K562 (cell line): ENCODE measurements around the gene RABEPK. TPM values are rescaled to one million over a fixed set of nuclear protein-coding genes. Genes with fewer than 3 reads are reported as not detected.

Source experiments
- BRD4 ChIP-seq: fragments of 200-600 bp; sonication (generic); IDR thresholded peaks from 2 replicates; pipeline ENCODE4 v1.6.1; 2017; ENCODE audit warnings: inconsistent platforms
- DIDO1 ChIP-seq: fragments of 450-650 bp; IDR thresholded peaks from 2 replicates; pipeline ENCODE4 v1.6.1; 2016; ENCODE audit warnings: low read depth, missing biosample characterization, missing genetic modification characterization
- FUS ChIP-seq: fragments of 200-400 bp; formaldehyde crosslinking; optimal IDR thresholded peaks from 2 replicates; pipeline ENCODE3; 2017; ENCODE audit warnings: low read depth, low read length
- KLF10 ChIP-seq: fragments of 250-450 bp; sonication (Bioruptor Pico); IDR thresholded peaks from 2 replicates; pipeline ENCODE4 v1.6.1; 2021; ENCODE audit warnings: matching md5 sums
- NR2C2 ChIP-seq, 2 experiments: fragments of 200-800 bp in 1 of 2; sonication (Bioruptor generic) in 1 of 2; sonication (generic) in 1 of 2; formaldehyde crosslinking in 1 of 2; IDR thresholded peaks; 2 replicates each; pipeline versions ENCODE4 v1.6.1 to v1.8.0; 2016 to 2022; ENCODE audit warnings: mild to moderate bottlenecking in 1 of 2, missing compliant biosample characterization in 1 of 2, missing genetic modification characterization in 1 of 2, missing genetic modification reagents in 1 of 2
- SLC30A9 ChIP-seq: fragments of 250-450 bp; sonication (Bioruptor Pico); IDR thresholded peaks from 2 replicates; pipeline ENCODE4 v1.8.0; 2022; ENCODE audit warnings: mild to moderate bottlenecking, moderate library complexity
- SNRNP70 ChIP-seq: fragments of 200-400 bp; formaldehyde crosslinking; optimal IDR thresholded peaks from 2 replicates; pipeline ENCODE3; 2017; ENCODE audit warnings: low read depth, low read length
- THRAP3 ChIP-seq: fragments of 450-650 bp; IDR thresholded peaks from 2 replicates; pipeline ENCODE4 v1.6.1; 2016; ENCODE audit warnings: mild to moderate bottlenecking, inconsistent platforms, borderline replicate concordance
- ZNF311 ChIP-seq: fragments of 250-450 bp; sonication (Bioruptor Pico); IDR thresholded peaks from 2 replicates; pipeline ENCODE4 v1.4.0; 2020; ENCODE audit warnings: mild to moderate bottlenecking, moderate library complexity
- ZNF41 ChIP-seq: fragments of 250-450 bp; sonication (Bioruptor Pico); conservative IDR thresholded peaks from 2 replicates; pipeline ENCODE4 v1.4.0; 2020; ENCODE audit warnings: mild to moderate bottlenecking
- ZNF778 ChIP-seq: fragments of 450-650 bp; formaldehyde crosslinking; IDR thresholded peaks from 2 replicates; pipeline ENCODE4 v1.4.0; 2020; ENCODE audit warnings: mild to moderate bottlenecking, moderate library complexity
- ZNF830 ChIP-seq: fragments of 250-450 bp; sonication (Bioruptor Pico); IDR thresholded peaks from 2 replicates; pipeline ENCODE4 v1.5.0; 2021; ENCODE audit warnings: mild to moderate bottlenecking
- polyA plus RNA-seq, 8 experiments: library from polyadenylated mRNA; depleted of rRNA in 4 of 8; stranded (reverse) in 5 of 8; unstranded in 3 of 8; fragments of >200 nt; fragmentation: Nextera tagmentation in 2 of 8; fragmentation: Illumina TruSeq in 1 of 8; extraction: Ambion mirVana in 2 of 8; extraction: Trizol in 1 of 8; gene quantifications; 2 replicates each; pipeline versions ENCODE4 v1.2.1 to v1.2.3, GENCODE V29; 2011 to 2014; ENCODE audit warnings: inconsistent platforms in 1 of 8, missing spikeins in 1 of 8
- total RNA-seq, 7 experiments: library from RNA; depleted of rRNA in 6 of 7; stranded (reverse); fragments of >200 nt in 6 of 7; fragmentation: Illumina TruSeq in 2 of 7; extraction: Trizol in 2 of 7; gene quantifications; 2 replicates each; pipeline versions ENCODE4 v1.2.1 to v1.2.3, GENCODE V29; 2011 to 2021; ENCODE audit warnings: low replicate concordance in 1 of 7
- TF ChIP-seq, protein P1 (sequence below), 2 experiments: fragments of 250-450 bp in 1 of 2; fragments of 450-650 bp in 1 of 2; sonication (Bioruptor Pico) in 1 of 2; IDR thresholded peaks; 2 replicates each; pipeline versions ENCODE4 v1.6.1 to v1.8.0; 2016 to 2021; ENCODE audit warnings: mild to moderate bottlenecking in 2 of 2, moderate library complexity in 2 of 2, missing compliant biosample characterization in 1 of 2, missing genetic modification characterization in 1 of 2
- TF ChIP-seq, protein P2 (sequence below): sonication (generic); formaldehyde crosslinking; IDR thresholded peaks from 2 replicates; pipeline ENCODE4 v1.8.0; 2023; ENCODE audit warnings: mild to moderate bottlenecking, missing genetic modification reagents
- TF ChIP-seq, protein P3 (sequence below), 2 experiments: fragments of 450-650 bp; IDR thresholded peaks; 2 replicates each; pipeline ENCODE4 v1.6.1; 2018; ENCODE audit warnings: mild to moderate bottlenecking in 2 of 2, low read depth in 1 of 2; ENCODE audit not compliant: partially characterized antibody in 2 of 2
- TF ChIP-seq, protein P4 (sequence below): fragments of 450-650 bp; formaldehyde crosslinking; IDR thresholded peaks from 2 replicates; pipeline ENCODE4 v1.4.0; 2022; ENCODE audit warnings: missing genetic modification characterization

RABEPK gene
- total and polyA plus RNA-seq, 9 of the 15 experiments (the other 6 are each of a cell fraction or from before 2014, with no cell fraction given) = 38.3 to 113 (median 52.8) TPM

DNA sequence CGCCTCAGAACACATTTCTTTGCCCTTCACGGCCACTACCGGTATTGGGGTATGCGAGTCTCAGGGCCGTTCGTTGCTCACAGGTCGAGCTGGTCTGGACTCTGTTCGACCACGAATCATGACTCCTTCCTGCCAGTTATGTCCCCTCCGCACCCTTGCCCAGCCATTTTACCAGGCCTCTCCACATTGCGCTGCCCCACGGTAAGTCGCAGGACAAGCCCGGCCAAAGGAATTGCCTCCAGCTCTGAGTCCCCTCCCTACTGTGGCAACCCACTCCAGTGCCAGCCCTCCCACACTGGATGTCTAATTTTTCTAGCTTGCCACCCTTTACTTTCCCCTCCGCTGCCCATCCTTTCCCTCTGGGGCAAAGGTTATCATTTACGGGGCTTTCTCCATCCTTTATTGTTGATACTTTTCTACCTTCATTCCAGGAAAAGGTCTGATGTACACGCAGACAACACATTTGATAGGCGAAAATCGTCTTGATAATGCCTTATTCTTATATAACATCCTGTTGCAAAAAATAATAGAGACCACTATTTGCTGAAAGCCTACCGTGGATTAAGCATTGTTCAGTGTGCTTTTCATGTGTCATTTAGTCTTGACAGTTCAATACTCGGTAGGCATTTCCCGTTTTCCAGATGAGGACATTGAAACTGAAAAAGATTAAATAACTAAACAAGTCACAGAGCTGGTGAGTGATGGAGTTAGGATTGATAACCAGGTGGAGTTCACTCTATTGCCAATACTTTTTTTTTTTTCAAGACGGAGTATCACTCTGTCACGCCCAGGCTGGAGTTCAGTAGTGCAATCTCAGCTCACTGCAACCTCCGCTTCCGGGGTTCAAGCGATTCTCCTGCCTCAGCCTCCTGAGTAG, 41.8 kb downstream of the RABEPK start (continued):
- TF ChIP-seq, protein P1, sequence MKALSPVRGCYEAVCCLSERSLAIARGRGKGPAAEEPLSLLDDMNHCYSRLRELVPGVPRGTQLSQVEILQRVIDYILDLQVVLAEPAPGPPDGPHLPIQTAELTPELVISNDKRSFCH (CRISPR knock-in tag; IDR thresholded peaks at IDR 0.05) = no peak
- TF ChIP-seq, protein P1 (tag; IDR thresholded peaks at IDR 0.05) = 0 out of 2 replicates have a peak, but pooled peaks have one; percentile 29
- TF ChIP-seq ZNF778 (CRISPR knock-in tag) (no peak), DIDO1 (tag) (no peak), SLC30A9 (CRISPR knock-in tag) (no peak), THRAP3 (no peak), ZNF41 (CRISPR knock-in tag) (peak; percentile 51), NR2C2 (CRISPR knock-in tag; IDR thresholded peaks at IDR 0.05) (no peak), NR2C2 (tag; IDR thresholded peaks at IDR 0.05) (peak; percentile 80; the same call in 1 of the 2 replicates), FUS (no peak), ZNF830 (CRISPR knock-in tag) (peak; percentile 9; the same call in 1 of the 2 replicates), ZNF311 (CRISPR knock-in tag) (peak; percentile 61; the same call in 1 of the 2 replicates), SNRNP70 (no peak), BRD4 (peak; percentile 65; the same call in 1 of the 2 replicates), KLF10 (CRISPR knock-in tag) (no peak)
- TF ChIP-seq, protein P2, sequence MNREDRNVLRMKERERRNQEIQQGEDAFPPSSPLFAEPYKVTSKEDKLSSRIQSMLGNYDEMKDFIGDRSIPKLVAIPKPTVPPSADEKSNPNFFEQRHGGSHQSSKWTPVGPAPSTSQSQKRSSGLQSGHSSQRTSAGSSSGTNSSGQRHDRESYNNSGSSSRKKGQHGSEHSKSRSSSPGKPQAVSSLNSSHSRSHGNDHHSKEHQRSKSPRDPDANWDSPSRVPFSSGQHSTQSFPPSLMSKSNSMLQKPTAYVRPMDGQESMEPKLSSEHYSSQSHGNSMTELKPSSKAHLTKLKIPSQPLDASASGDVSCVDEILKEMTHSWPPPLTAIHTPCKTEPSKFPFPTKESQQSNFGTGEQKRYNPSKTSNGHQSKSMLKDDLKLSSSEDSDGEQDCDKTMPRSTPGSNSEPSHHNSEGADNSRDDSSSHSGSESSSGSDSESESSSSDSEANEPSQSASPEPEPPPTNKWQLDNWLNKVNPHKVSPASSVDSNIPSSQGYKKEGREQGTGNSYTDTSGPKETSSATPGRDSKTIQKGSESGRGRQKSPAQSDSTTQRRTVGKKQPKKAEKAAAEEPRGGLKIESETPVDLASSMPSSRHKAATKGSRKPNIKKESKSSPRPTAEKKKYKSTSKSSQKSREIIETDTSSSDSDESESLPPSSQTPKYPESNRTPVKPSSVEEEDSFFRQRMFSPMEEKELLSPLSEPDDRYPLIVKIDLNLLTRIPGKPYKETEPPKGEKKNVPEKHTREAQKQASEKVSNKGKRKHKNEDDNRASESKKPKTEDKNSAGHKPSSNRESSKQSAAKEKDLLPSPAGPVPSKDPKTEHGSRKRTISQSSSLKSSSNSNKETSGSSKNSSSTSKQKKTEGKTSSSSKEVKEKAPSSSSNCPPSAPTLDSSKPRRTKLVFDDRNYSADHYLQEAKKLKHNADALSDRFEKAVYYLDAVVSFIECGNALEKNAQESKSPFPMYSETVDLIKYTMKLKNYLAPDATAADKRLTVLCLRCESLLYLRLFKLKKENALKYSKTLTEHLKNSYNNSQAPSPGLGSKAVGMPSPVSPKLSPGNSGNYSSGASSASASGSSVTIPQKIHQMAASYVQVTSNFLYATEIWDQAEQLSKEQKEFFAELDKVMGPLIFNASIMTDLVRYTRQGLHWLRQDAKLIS (CRISPR knock-in tag) = peak; percentile 44; the same call in 1 of the 2 replicates
- TF ChIP-seq, protein P3, sequence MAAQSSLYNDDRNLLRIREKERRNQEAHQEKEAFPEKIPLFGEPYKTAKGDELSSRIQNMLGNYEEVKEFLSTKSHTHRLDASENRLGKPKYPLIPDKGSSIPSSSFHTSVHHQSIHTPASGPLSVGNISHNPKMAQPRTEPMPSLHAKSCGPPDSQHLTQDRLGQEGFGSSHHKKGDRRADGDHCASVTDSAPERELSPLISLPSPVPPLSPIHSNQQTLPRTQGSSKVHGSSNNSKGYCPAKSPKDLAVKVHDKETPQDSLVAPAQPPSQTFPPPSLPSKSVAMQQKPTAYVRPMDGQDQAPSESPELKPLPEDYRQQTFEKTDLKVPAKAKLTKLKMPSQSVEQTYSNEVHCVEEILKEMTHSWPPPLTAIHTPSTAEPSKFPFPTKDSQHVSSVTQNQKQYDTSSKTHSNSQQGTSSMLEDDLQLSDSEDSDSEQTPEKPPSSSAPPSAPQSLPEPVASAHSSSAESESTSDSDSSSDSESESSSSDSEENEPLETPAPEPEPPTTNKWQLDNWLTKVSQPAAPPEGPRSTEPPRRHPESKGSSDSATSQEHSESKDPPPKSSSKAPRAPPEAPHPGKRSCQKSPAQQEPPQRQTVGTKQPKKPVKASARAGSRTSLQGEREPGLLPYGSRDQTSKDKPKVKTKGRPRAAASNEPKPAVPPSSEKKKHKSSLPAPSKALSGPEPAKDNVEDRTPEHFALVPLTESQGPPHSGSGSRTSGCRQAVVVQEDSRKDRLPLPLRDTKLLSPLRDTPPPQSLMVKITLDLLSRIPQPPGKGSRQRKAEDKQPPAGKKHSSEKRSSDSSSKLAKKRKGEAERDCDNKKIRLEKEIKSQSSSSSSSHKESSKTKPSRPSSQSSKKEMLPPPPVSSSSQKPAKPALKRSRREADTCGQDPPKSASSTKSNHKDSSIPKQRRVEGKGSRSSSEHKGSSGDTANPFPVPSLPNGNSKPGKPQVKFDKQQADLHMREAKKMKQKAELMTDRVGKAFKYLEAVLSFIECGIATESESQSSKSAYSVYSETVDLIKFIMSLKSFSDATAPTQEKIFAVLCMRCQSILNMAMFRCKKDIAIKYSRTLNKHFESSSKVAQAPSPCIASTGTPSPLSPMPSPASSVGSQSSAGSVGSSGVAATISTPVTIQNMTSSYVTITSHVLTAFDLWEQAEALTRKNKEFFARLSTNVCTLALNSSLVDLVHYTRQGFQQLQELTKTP (IDR thresholded peaks at IDR 0.05; ENCODE audit: low read depth in 1 of 2, partially characterized antibody in 2 of 2) = no peak
- TF ChIP-seq, protein P4, sequence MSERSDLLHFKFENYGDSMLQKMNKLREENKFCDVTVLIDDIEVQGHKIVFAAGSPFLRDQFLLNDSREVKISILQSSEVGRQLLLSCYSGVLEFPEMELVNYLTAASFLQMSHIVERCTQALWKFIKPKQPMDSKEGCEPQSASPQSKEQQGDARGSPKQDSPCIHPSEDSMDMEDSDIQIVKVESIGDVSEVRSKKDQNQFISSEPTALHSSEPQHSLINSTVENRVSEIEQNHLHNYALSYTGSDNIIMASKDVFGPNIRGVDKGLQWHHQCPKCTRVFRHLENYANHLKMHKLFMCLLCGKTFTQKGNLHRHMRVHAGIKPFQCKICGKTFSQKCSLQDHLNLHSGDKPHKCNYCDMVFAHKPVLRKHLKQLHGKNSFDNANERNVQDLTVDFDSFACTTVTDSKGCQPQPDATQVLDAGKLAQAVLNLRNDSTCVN (CRISPR knock-in tag) = 0 out of 2 replicates have a peak, but pooled peaks have one; percentile 7
